ENCODE measurements around the gene H2BK1. TPM values are rescaled to one million over a fixed set of nuclear protein-coding genes. Genes with fewer than 3 reads are reported as not detected.

The H2BK1 gene
- total RNA-seq, 2 donors from 2014 or later = not detected

DNA sequence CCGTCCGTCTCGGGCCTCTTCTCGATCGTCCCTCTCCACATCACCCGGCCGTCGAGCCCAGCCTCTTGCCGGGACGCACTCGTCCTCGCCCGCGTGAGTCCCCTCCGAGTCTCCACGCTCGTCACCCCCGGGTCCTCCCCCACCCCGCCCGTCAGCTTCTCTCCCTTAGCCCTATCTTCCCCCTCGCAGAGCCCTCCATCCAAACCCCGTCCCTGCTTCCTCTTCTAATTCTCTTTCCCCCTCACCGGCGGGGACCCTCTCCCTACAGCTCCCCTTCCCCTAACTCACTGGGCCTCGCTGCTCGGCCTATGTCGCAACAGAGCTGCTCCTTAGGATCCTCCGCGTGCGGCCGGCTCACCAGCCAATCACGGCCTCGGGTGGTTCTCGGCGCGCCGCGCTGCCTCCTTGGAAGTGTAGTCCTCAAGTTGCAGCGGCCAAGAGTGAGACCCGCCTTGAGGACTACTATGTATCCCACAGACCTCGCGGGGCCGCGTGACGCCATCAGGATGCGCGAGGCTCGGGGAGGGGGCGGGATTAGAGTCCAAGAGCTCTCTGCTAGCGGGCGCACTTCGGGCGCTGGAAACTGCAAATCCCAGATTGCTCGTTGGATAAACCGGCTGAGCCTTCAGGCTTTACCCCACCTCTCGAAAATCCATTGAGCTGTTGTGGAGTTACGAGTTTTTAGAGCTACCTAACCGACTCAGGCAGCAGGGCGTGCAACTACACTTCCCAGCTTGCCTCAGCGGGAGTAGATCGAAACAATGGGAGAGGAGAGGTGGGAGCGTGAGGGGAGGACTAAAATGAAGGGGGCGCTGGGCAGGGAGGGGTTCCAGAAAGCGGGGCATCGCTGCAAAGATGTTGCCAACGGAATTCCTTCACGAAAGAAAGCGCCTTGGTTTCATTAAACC lies 16.8 kb upstream of the H2BK1 start, which contains the start of gene ABCF2:
Gene ABCF2, minus strand, starts transcription at position 331 of the 908 bp plus-strand sequence. CDS start 747 bp downstream, outside the sequence.
- Histone ChIP-seq H3K27me3 (no peaks in the 10 kb centered on the region), H3K4me3 (peak within 1 kb of the TSS; percentile 83), H3K4me1 (peaks cover 3% of the 10 kb centered on the region), H3K27ac (peak within 1 kb of the TSS; percentile 86), H3K36me3 (peaks cover 8% of the 10 kb centered on the region), H3K9me3 (no peaks in the 10 kb centered on the region), H3K9ac (ENCODE audit: low read depth in 2 of 2, low read length in 2 of 2) (peak within 1 kb of the TSS; percentile 66 to 82)
- DNase-seq = peak; percentile 99
- TF ChIP-seq, protein P1, sequence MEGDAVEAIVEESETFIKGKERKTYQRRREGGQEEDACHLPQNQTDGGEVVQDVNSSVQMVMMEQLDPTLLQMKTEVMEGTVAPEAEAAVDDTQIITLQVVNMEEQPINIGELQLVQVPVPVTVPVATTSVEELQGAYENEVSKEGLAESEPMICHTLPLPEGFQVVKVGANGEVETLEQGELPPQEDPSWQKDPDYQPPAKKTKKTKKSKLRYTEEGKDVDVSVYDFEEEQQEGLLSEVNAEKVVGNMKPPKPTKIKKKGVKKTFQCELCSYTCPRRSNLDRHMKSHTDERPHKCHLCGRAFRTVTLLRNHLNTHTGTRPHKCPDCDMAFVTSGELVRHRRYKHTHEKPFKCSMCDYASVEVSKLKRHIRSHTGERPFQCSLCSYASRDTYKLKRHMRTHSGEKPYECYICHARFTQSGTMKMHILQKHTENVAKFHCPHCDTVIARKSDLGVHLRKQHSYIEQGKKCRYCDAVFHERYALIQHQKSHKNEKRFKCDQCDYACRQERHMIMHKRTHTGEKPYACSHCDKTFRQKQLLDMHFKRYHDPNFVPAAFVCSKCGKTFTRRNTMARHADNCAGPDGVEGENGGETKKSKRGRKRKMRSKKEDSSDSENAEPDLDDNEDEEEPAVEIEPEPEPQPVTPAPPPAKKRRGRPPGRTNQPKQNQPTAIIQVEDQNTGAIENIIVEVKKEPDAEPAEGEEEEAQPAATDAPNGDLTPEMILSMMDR (IDR thresholded peaks at IDR 0.05) = no peak
- intact Hi-C loops (cut with DNase I) = no loop called here

DNA sequence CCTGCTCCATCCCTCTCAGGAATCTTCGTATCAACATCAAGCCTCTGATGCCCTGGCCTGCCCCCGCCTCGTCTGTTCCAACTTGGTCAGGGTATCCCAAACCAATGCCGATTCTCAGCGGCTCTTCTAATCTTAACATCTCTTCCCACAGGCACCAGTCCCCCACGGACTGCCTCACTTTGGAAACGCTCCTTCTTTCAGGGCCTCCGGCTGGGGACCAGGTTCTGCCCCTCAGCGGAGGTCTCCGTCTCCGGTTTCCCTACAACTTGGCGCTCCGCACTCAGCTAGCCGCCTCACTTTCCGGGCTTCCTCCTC lies 16.2 kb upstream of the H2BK1 start:
- Histone ChIP-seq H3K4me1 (peaks cover 3% of the 10 kb centered on the region), H3K36me3 (peaks cover 8% of the 10 kb centered on the region), H3K9me3 (no peaks in the 10 kb centered on the region), H3K4me3 (peak overlapping the region; percentile 83), H3K27me3 (no peaks in the 10 kb centered on the region), H3K27ac (peak overlapping the region; percentile 86), H3K9ac (ENCODE audit: low read depth in 2 of 2, low read length in 2 of 2) (peak overlapping the region; percentile 66 to 82)
- intact Hi-C loops (cut with DNase I) = no loop called here
- DNase-seq = no peak
- TF ChIP-seq, protein P1 (IDR thresholded peaks at IDR 0.05) = no peak

DNA sequence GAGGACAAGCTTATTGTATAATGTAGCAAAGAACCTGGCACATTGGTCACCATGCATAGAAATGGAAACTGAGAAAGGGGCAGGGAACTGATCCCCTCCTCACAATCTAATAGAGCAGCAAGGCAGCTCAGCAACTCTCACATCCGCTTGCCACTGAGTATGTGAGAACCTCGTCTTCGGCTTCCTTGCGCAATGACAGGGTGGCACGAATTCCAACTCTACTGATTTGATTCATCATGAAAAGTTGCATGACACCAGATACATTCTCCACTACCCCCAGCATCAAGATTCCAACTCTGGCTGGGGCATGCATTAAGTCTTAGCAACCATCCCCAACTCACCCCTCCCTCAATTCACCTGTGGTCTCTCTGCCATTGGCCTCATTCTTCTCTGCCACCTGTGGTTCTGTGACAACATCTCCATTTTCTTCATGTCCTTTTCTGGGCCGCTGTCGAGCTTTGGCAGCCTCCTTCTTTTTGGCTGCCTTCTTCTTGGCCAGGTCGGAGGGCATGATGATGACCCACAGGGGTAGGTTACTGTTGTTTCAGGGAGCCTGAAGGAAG lies 15.7 kb upstream of the H2BK1 start:
- TF ChIP-seq, protein P1 (IDR thresholded peaks at IDR 0.05) = no peak
- DNase-seq = no peak
- peak overlapping the region; percentile 66 to 82 for H3K9ac ChIP-seq (ENCODE audit: low read depth in 2 of 2, low read length in 2 of 2)
- no peak overlapping the region for H3K27ac ChIP-seq
- H3K9me3 ChIP-seq = no peaks in the 10 kb centered on the region
- H3K36me3 ChIP-seq = peaks cover 8% of the 10 kb centered on the region
- H3K27me3 ChIP-seq = no peaks in the 10 kb centered on the region
- intact Hi-C loops (cut with DNase I) = no loop called here
- H3K4me3 ChIP-seq = peak overlapping the region; percentile 83
- H3K4me1 ChIP-seq = peaks cover 3% of the 10 kb centered on the region

DNA sequence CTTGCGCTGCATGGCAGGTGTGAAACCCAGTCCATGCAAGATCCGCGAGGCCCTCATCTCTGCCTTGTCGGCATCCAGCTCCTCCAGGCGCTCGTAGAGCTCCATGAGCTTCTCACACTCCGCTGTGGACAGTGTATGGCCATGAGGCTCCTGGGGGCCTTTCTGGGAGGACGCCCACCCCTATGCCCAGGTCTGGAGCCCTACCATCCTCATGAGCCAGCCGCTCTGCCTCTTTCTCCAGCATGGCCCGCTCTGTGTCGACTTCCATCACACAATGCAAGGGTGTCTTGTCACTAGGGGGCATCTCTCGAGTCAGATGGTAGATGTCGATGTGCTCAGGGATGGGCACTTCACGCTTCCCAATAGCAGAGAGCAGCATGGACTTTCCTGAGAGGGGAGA lies 13.4 kb upstream of the H2BK1 start:
- H3K4me3 ChIP-seq = no peak overlapping the region
- TF ChIP-seq, protein P1 (IDR thresholded peaks at IDR 0.05) = no peak
- no peak overlapping the region for H3K27ac ChIP-seq
- H3K4me1 ChIP-seq = peaks cover 3% of the 10 kb centered on the region
- DNase-seq = no peak
- H3K9me3 ChIP-seq = no peaks in the 10 kb centered on the region
- no peak overlapping the region for H3K9ac ChIP-seq (ENCODE audit: low read depth in 2 of 2, low read length in 2 of 2)
- intact Hi-C loops (cut with DNase I) = no loop called here
- H3K27me3 ChIP-seq = no peaks in the 10 kb centered on the region
- H3K36me3 ChIP-seq = peaks cover 8% of the 10 kb centered on the region

DNA sequence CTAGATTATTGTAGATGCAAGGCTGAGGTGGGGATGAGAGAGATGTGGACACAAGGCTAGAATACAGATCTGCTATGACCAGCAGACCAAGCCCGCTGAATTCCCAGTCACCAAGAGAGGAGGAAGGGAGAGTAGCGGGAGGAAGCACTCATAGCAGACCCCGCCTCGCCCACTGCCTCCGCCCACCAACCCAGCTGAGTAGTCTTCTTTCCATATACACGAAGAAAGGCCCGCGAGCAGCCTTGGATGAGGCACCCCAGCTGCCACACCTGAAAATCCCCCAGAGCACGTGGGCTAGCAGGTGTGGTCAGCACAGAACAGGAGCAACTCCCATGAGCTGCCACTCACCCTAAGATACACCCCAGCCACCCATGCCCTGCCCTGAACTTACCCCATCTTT lies 7.9 kb upstream of the H2BK1 start:
- no peak overlapping the region for H3K27ac ChIP-seq
- H3K4me1 ChIP-seq = no peaks in the 10 kb centered on the region
- H3K36me3 ChIP-seq = peaks cover 14% of the 10 kb centered on the region
- no peak overlapping the region for H3K4me3 ChIP-seq
- intact Hi-C loops (cut with DNase I) = no loop called here
- H3K9me3 ChIP-seq = no peaks in the 10 kb centered on the region
- TF ChIP-seq, protein P1 (IDR thresholded peaks at IDR 0.05) = no peak
- no peak for DNase-seq
- H3K27me3 ChIP-seq = no peaks in the 10 kb centered on the region
- no peak overlapping the region for H3K9ac ChIP-seq (ENCODE audit: low read depth in 2 of 2, low read length in 2 of 2)

Data from colonic mucosa (tissue), 4 donors.